H1 (cell line): ENCODE measurements around the gene LAMTOR3. TPM values are rescaled to one million over a fixed set of nuclear protein-coding genes. Genes with fewer than 3 reads are reported as not detected.

Experiments
- EP300 ChIP-seq, 2 experiments: IDR thresholded peaks; 1 replicate in 1 of 2; 2 replicates in 1 of 2; pipeline ENCODE4 v1.6.1; 2011 to 2012; ENCODE audit warnings: low read depth in 2 of 2, low read length in 2 of 2, mild to moderate bottlenecking in 2 of 2, borderline replicate concordance in 1 of 2, inconsistent platforms in 1 of 2, moderate library complexity in 1 of 2
- GABPA ChIP-seq: IDR thresholded peaks from 2 replicates; pipeline ENCODE4 v1.6.1; 2011; ENCODE audit warnings: mild to moderate bottlenecking, low read length, moderate library complexity, borderline replicate concordance; ENCODE audit not compliant: insufficient read depth
- KDM4A ChIP-seq: IDR thresholded peaks from one replicate; pipeline ENCODE4 v1.7.1; 2012; ENCODE audit warnings: low read depth, mild to moderate bottlenecking, moderate library complexity, low read length, inconsistent platforms; ENCODE audit not compliant: severe bottlenecking
- NANOG ChIP-seq: IDR thresholded peaks from 2 replicates; pipeline ENCODE4 v1.6.1; 2011; ENCODE audit warnings: low read length, low read depth, mild to moderate bottlenecking, inconsistent platforms; ENCODE audit not compliant: insufficient read depth, poor library complexity, severe bottlenecking
- RXRA ChIP-seq: IDR thresholded peaks from 2 replicates; pipeline ENCODE4 v1.6.1; 2011; ENCODE audit warnings: low read depth, mild to moderate bottlenecking, low read length, moderate library complexity; ENCODE audit not compliant: insufficient read depth
- SP4 ChIP-seq: IDR thresholded peaks from 2 replicates; pipeline ENCODE4 v1.6.1; 2012; ENCODE audit warnings: low read length, inconsistent platforms
- TBP ChIP-seq: IDR thresholded peaks from 2 replicates; pipeline ENCODE4 v1.6.1; 2011; ENCODE audit warnings: low read depth, low read length, improper control_type of control experiment
- polyA plus RNA-seq, 7 experiments: library from polyadenylated mRNA; depleted of rRNA in 3 of 7; stranded (reverse) in 5 of 7; unstranded in 2 of 7; fragments of >200 nt in 5 of 7; fragments of 200-250 nt in 2 of 7; gene quantifications; 1 replicate in 5 of 7; 2 replicates in 1 of 7; 4 replicates in 1 of 7; pipeline versions ENCODE4 v1.2.1 to v1.2.3, GENCODE V29; 2011 to 2013; ENCODE audit warnings: missing spikeins in 2 of 7, mixed read lengths in 2 of 7
- total RNA-seq: library from RNA; stranded (reverse); fragmentation: NEBNext Ultra II Directional; extraction: Animal tissue kit (Norgen Biotek cat#: 25700); gene quantifications from 2 replicates; pipeline ENCODE4 v1.2.1, GENCODE V29; 2021

The LAMTOR3 gene
- total and polyA plus RNA-seq, 2 of the 8 experiments (the other 6 are each of a cell fraction or from before 2014, with no cell fraction given), result 25.1 to 34.4 TPM

GRCh38 chr4:99828477-99828876 is 65.8 kb downstream of the LAMTOR3 start (continued):
- TF ChIP-seq RXRA (no peak), GABPA (no peak), SP4 (no peak), NANOG (no peak), TBP (no peak), EP300 (IDR thresholded peaks at IDR 0.05; ENCODE audit: borderline replicate concordance in 1 of 2, low read depth in 2 of 2, low read length in 2 of 2) (no peak), KDM4A (no peak)

Other genes with a start within 250 kb of the LAMTOR3 start
- not detected in 2 replicates for gene C4orf54, start 236.6 kb downstream of the LAMTOR3 start, total RNA-seq
- not detected in 2 replicates for gene C4orf54, start 236.6 kb downstream of the LAMTOR3 start, polyA plus RNA-seq (2011; rRNA removed)
- not detected in 2 replicates for gene DAPP1, start 77.6 kb downstream of the LAMTOR3 start, total RNA-seq
- not detected in 2 replicates for gene DAPP1, start 77.6 kb downstream of the LAMTOR3 start, polyA plus RNA-seq (2011; rRNA removed)
- 35.4 and 40.2 TPM in 2 replicates for gene DNAJB14, start 52.2 kb upstream of the LAMTOR3 start, total RNA-seq
- 2.5 and 3.4 TPM in 2 replicates for gene DNAJB14, start 52.2 kb upstream of the LAMTOR3 start, polyA plus RNA-seq (2011; rRNA removed)
- gene H2AZ1, start 55.8 kb upstream of the LAMTOR3 start, total RNA-seq, result 881 and 898 TPM in 2 replicates
- gene H2AZ1, start 55.8 kb upstream of the LAMTOR3 start, polyA plus RNA-seq (2011; rRNA removed), result 455 and 831 TPM in 2 replicates